HG03045 (cell line): ENCODE measurements around the gene EML6.

Experiments used
- ATAC-seq: cut with Tn5 transposase; IDR thresholded peaks from one replicate; pipeline ENCODE4 v1.9.1; 2021; ENCODE audit warnings: mild to moderate bottlenecking, moderate library complexity; ENCODE audit not compliant: unreplicated experiment

Gene EML6

GRCh38 chr2:54957321-54957999 is 234.0 kb downstream of the EML6 start:
- ATAC-seq: no peak

- no peak for ATAC-seq
Measured at GRCh38 chr2:54958717-54959371, 235.4 kb downstream of the EML6 start.

GRCh38 chr2:54960164-54960563 is 236.7 kb downstream of the EML6 start:
- no peak for ATAC-seq

GRCh38 chr2:54962511-54962910 is 239.0 kb downstream of the EML6 start:
- no peak for ATAC-seq

GRCh38 chr2:54962935-54963440 is 239.5 kb downstream of the EML6 start:
- ATAC-seq: no peak

GRCh38 chr2:54963476-54963875 is 240.0 kb downstream of the EML6 start:
- no peak for ATAC-seq

DNA sequence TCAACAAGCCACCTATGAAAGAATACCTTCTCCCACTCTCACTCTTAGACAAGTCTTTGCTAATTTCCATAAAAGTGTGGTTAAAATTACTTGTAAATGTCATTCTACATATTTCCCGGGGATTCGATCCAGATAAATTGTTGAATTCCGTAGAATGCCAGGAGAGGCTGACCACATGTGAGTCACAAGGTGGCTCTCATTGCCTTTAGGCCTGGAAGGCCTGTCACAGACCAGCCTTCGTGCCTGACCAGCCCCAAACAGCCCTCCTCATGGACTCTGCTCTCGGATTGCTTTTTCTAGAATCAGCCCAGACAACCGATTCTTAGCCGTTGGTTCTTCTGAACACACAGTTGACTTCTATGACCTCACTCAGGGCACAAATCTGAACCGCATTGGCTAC is 240.8 kb downstream of the EML6 start:
- ATAC-seq: no peak

GRCh38 chr2:54964816-54965215 is 241.4 kb downstream of the EML6 start:
- no peak for ATAC-seq

- ATAC-seq: no peak
Measured at GRCh38 chr2:54965425-54965824, 242.0 kb downstream of the EML6 start.

GRCh38 chr2:54966165-54966832 is 242.8 kb downstream of the EML6 start:
- no peak for ATAC-seq

- no peak for ATAC-seq
Measured at GRCh38 chr2:54966837-54967236, 243.4 kb downstream of the EML6 start.

DNA sequence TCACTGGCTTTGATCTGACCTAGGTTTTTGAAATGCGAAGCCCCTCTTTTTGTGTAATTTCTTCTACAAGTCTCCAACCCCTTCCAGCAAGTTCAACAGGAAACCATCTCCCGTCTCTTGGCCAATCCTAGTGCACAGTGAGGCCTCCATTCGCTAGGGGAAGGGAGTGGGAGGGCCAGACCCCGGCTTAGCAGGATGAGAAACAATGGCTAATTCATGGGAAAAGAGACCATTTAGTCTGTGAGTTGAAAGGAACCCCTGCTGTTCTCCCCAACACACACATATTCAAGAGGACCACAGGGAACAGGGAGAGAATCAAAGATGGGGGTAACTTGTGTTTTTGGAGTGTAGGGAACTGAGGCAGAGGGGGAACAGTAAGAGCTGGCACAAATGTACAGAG is 243.8 kb downstream of the EML6 start:
- no peak for ATAC-seq

GRCh38 chr2:54967759-54968365 is 244.4 kb downstream of the EML6 start:
- no peak for ATAC-seq

- no peak for ATAC-seq
Measured at GRCh38 chr2:54968561-54969218, 245.2 kb downstream of the EML6 start.

DNA sequence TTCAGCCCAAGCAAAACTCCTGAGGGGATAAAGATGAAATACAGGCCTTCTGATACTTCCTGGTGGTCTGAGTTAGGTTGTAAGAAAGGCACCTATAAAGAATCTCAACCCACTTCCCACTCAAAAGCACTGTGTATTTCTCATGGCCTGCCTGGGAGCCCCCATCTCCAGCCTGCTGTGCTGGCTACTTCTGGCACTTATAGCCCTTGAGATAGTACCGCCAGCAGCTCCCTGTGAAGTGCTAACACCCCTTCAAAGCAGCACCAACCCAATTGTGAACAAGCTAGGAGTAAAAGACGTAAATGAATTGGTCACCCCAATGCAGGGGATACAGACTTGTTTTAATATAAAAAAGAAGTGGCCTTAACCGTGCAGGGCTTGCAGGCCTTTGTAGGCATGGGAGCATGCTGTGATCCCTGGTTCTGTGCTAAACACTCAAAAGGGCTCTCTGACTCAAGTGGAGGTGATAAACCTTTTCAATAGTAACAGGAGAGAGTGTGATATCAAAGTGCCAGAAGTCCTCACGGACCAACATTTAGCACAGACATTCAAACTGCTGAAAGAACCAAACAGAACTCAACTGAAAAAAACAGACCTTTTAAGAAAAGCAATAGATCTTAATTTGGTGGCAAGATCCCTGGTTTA is 246.0 kb downstream of the EML6 start:
- no peak for ATAC-seq

DNA sequence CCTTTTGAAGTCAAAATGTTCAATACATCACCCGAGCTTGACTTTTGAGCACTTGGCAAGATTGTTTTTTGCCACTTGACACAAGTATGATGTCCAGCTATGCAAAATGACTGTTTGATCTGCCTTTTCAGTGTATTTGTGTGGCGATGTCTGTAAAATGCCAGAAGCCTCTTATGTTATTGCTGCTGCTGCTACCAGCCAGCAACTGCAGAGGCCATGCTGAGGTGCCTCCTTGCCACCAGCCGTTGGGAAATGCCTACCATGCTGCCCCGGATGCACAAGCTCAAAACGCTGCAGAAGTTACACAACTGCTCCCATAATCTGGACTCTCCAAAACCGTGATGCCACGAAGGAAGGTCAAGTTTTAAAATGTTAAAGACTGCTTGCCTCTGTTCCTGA is 246.5 kb downstream of the EML6 start:
- ATAC-seq: no peak

DNA sequence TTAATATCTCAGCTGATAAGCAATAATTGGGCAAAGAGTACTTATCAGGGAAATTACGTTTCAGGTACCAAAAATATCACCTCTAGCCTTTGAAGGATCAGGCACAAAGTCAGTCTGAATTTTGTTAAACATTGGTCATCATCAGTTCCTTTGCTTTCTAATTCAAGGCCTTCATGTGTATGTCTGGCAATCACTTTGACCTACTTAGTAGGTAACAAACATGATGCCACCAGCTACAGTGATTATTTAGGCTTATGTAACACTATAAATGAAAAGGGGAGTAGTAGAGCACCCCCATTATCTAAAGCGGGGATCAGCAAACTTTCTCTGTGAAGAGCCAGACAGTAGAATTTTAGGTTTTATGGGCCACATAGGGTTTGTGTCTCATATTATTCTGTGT is 251.7 kb downstream of the EML6 start:
- ATAC-seq: no peak

DNA sequence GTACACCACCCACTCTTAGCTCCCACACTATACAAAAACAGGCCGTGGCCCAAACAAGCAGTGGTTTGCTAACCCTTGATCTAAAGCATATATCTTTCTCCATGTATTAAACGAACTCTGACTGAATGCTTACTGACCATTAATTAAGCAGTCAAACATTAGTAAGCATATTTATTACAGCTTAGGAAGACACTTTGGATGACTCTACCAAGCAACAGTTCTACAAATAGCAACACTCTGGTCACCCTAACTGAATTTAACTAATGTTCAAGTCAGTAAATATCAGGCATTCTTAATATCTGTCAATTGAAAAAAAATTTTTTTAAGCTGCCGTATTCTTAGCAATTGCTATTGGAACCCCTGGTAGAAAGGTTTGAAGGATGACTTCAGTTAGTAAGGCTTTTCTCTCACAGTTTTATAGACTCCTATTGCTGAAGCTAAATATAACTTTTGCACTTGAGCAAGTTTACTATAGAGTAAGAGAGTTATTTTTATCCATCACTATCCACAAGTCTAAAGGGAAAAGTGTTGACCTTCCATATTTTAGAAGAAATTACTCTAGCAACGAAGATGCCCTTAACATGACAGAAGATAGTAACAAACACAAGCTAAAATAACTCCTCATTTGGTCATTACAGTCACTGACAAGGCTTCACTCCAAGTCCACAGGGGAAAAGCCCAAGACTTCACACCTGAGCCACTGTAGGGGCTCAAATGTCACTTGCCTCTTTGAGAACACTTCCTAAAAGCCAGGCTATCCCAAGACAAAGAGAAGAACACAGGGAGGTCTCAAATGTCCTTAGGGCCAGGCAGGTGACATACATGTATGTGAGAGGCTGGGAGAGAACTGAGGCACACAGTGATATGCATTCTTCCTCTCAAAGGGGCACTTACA is 252.4 kb downstream of the EML6 start:
- no peak for ATAC-seq

GRCh38 chr2:54977149-54977548 is 253.7 kb downstream of the EML6 start:
- peak; percentile 89 for ATAC-seq
